Measurements from ENCODE around the gene GNG4. TPM values are rescaled to one million over a fixed set of nuclear protein-coding genes. Genes with fewer than 3 reads are reported as not detected.

GNG4 gene
- total RNA-seq, 1 experiment from 2014 or later, result 3.5 TPM

DNA sequence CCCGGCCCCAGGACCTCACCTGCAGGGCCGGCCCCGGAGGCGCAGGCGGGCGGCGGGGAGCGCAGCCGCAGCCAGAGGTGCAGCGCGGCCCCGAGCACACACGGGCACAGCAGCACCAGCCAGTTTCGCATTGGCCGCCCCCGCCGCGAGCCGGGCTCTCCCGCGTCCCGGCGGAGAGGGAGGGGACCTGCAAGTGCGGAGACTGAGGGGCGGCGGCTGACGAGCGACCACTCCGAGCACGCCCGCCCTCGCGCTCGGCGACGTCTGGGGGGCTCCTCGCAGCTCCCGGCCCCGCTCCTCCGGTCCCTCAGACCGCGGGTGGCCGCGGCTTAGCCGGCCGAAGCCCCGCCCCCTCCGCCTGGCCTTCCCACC, 145.5 kb downstream of the GNG4 start, which contains the start of gene B3GALNT2:
B3GALNT2 (minus strand) TSS at position 331 of the 372 bp plus-strand sequence; CDS start at position 131, 200 bp downstream.
- H3K27me3 Mint-ChIP-seq (ENCODE audit: insufficient read depth, unreplicated experiment), result no peaks in the 10 kb centered on the region
- DNase-seq, result no peak
- peaks cover 17% of the 10 kb centered on the region for H3K36me3 Mint-ChIP-seq (ENCODE audit: insufficient read depth, unreplicated experiment)
- H3K9me3 Mint-ChIP-seq (ENCODE audit: unreplicated experiment), result no peaks in the 10 kb centered on the region
- peak within 1 kb of the TSS; percentile 99 for H3K4me3 ChIP-seq (ENCODE audit: low read depth, low read length)
- H3K4me1 ChIP-seq, result peaks cover 17% of the 10 kb centered on the region
- TF ChIP-seq, protein P1, sequence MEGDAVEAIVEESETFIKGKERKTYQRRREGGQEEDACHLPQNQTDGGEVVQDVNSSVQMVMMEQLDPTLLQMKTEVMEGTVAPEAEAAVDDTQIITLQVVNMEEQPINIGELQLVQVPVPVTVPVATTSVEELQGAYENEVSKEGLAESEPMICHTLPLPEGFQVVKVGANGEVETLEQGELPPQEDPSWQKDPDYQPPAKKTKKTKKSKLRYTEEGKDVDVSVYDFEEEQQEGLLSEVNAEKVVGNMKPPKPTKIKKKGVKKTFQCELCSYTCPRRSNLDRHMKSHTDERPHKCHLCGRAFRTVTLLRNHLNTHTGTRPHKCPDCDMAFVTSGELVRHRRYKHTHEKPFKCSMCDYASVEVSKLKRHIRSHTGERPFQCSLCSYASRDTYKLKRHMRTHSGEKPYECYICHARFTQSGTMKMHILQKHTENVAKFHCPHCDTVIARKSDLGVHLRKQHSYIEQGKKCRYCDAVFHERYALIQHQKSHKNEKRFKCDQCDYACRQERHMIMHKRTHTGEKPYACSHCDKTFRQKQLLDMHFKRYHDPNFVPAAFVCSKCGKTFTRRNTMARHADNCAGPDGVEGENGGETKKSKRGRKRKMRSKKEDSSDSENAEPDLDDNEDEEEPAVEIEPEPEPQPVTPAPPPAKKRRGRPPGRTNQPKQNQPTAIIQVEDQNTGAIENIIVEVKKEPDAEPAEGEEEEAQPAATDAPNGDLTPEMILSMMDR (IDR thresholded peaks at IDR 0.05; ENCODE audit: insufficient read depth in 1 of 2, low read depth in 1 of 2, low read length in 1 of 2, severe bottlenecking in 1 of 2, unreplicated experiment in 1 of 2), result no peak
- H3K27me3 ChIP-seq (replicated peaks; ENCODE audit: control insufficient read depth, insufficient read depth, low read length), result no peaks in the 10 kb centered on the region
- peaks cover 9% of the 10 kb centered on the region for H3K4me1 Mint-ChIP-seq (ENCODE audit: low read depth, unreplicated experiment)
- intact Hi-C loops (cut with micrococcal nuclease; ENCODE audit: unreplicated experiment), result loop anchor here (1.0 to 10.0 kb wide), 7 partner anchors 137 to 889 kb away; partner anchors contain the start of genes ARID4B, GGPS1, IRF2BP2 and LYST
- peak within 1 kb of the TSS; percentile 100 for H3K27ac Mint-ChIP-seq (ENCODE audit: unreplicated experiment)
- no peaks in the 10 kb centered on the region for H3K9me3 ChIP-seq
- no TSS peak for BruUV-seq (replicated peaks)
- peak within 1 kb of the TSS; percentile 100 for H3K4me3 Mint-ChIP-seq (ENCODE audit: unreplicated experiment)
- POLR2A ChIA-PET, result interaction anchor here (0.6 to 2.1 kb wide), 8 partner anchors 10 to 788 kb away, joined by 3 to 7 read pairs (median 5); partner anchors contain the start of gene TBCE
- CTCF ChIA-PET, result interaction anchor here (0.6 to 1.7 kb wide), 12 partner anchors 9 to 547 kb away, joined by 3 to 13 read pairs (median 4); no protein-coding TSS in a partner anchor
- no peaks in the 10 kb centered on the region for H3K36me3 ChIP-seq (ENCODE audit: control insufficient read depth, insufficient read depth, low read length)

DNA sequence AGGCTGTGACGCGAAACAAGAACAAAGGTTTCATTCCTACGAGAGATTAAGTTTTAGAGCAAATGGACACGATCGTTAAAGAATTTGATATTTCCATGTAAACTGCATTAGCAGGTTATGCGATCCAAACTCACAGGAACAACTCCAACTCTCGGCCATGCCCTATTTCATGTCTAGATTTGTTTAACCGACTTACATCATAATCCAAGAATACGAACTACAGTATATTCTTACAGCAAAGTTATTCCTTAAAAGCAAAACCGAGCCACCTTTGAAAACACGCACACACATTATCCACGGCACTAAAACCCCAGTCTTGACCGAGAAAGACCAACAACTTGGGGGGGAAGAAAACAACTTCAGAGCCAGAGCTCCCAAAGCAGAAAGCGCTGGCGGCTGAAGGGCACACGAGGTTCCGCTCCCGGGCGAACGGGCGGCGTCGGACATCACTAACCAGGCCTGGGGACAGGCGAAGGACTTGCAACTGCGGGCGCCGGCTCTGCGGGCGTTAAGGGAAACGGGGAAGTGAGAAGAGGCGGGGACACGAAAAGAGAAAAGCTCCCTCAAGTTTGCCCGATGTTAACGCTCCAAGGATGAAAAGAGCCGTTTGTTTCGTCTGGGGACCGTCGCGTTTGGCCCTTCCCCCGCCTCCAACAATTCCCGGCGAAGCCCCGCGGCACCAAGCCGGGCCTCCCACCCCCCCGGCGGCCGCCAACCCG, 146.0 kb downstream of the GNG4 start:
- H3K36me3 ChIP-seq (ENCODE audit: control insufficient read depth, insufficient read depth, low read length), result no peaks in the 10 kb centered on the region
- peaks cover 17% of the 10 kb centered on the region for H3K36me3 Mint-ChIP-seq (ENCODE audit: insufficient read depth, unreplicated experiment)
- H3K27me3 ChIP-seq (replicated peaks; ENCODE audit: control insufficient read depth, insufficient read depth, low read length), result no peaks in the 10 kb centered on the region
- peak; percentile 55 for DNase-seq
- ChIA-PET POLR2A (interaction anchor here (0.6 to 2.1 kb wide), 5 partner anchors 10 to 276 kb away, joined by 4 to 7 read pairs (median 5); partner anchors contain the start of gene TBCE), CTCF (interaction anchor here (0.6 to 1.7 kb wide), 10 partner anchors 9 to 546 kb away, joined by 3 to 13 read pairs (median 4); no protein-coding TSS in a partner anchor)
- TF ChIP-seq, protein P1 (IDR thresholded peaks at IDR 0.05; ENCODE audit: insufficient read depth in 1 of 2, low read depth in 1 of 2, low read length in 1 of 2, severe bottlenecking in 1 of 2, unreplicated experiment in 1 of 2), result no peak
- peak overlapping the region; percentile 100 for H3K4me3 Mint-ChIP-seq (ENCODE audit: unreplicated experiment)
- intact Hi-C loops (cut with micrococcal nuclease; ENCODE audit: unreplicated experiment), result loop anchor here (1.0 to 10.0 kb wide), 7 partner anchors 136 to 889 kb away; partner anchors contain the start of genes ARID4B, GGPS1, IRF2BP2 and LYST
- H3K27me3 Mint-ChIP-seq (ENCODE audit: insufficient read depth, unreplicated experiment), result no peaks in the 10 kb centered on the region
- H3K27ac Mint-ChIP-seq (ENCODE audit: unreplicated experiment), result peak overlapping the region; percentile 100
- H3K4me1 ChIP-seq, result peaks cover 17% of the 10 kb centered on the region
- BruUV-seq (replicated peaks), result TSS peak; percentile 60
- peaks cover 9% of the 10 kb centered on the region for H3K4me1 Mint-ChIP-seq (ENCODE audit: low read depth, unreplicated experiment)
- H3K9me3 Mint-ChIP-seq (ENCODE audit: unreplicated experiment), result no peaks in the 10 kb centered on the region
- H3K4me3 ChIP-seq (ENCODE audit: low read depth, low read length), result peak overlapping the region; percentile 99
- H3K9me3 ChIP-seq, result no peaks in the 10 kb centered on the region

- H3K27ac Mint-ChIP-seq (ENCODE audit: unreplicated experiment), result peak overlapping the region; percentile 100
- H3K36me3 Mint-ChIP-seq (ENCODE audit: insufficient read depth, unreplicated experiment), result peaks cover 17% of the 10 kb centered on the region
- peaks cover 9% of the 10 kb centered on the region for H3K4me1 Mint-ChIP-seq (ENCODE audit: low read depth, unreplicated experiment)
- Histone ChIP-seq H3K27me3 (replicated peaks; ENCODE audit: control insufficient read depth, insufficient read depth, low read length) (no peaks in the 10 kb centered on the region), H3K9me3 (no peaks in the 10 kb centered on the region), H3K36me3 (ENCODE audit: control insufficient read depth, insufficient read depth, low read length) (no peaks in the 10 kb centered on the region), H3K4me1 (peaks cover 17% of the 10 kb centered on the region), H3K4me3 (ENCODE audit: low read depth, low read length) (peak overlapping the region; percentile 99)
- no peaks in the 10 kb centered on the region for H3K27me3 Mint-ChIP-seq (ENCODE audit: insufficient read depth, unreplicated experiment)
- peak in 1 of 2 experiments; percentile 27 for DNase-seq
- H3K9me3 Mint-ChIP-seq (ENCODE audit: unreplicated experiment), result no peaks in the 10 kb centered on the region
- CTCF ChIA-PET, result no interaction called here
- POLR2A ChIA-PET, result interaction anchor here (2.1 kb wide), 1 partner anchor 136 kb away, joined by 7 read pairs; the partner anchor contains the start of gene TBCE
- TF ChIP-seq, protein P1 (IDR thresholded peaks at IDR 0.05; ENCODE audit: insufficient read depth in 1 of 2, low read depth in 1 of 2, low read length in 1 of 2, severe bottlenecking in 1 of 2, unreplicated experiment in 1 of 2), result no peak
- BruUV-seq (replicated peaks), result no TSS peak
- H3K4me3 Mint-ChIP-seq (ENCODE audit: unreplicated experiment), result peak overlapping the region; percentile 100
- intact Hi-C loops (cut with micrococcal nuclease; ENCODE audit: unreplicated experiment), result loop anchor here (10.0 kb wide), 3 partner anchors 362 to 888 kb away; partner anchors contain the start of genes IRF2BP2, LYST and TOMM20
Observed at GRCh38 chr1:235502601-235503402, 146.8 kb downstream of the GNG4 start.
